GM18861 (cell line): ENCODE data around the gene ZNF213.

Experiments used
- ATAC-seq: cut with Tn5 transposase; IDR thresholded peaks from one replicate; pipeline ENCODE4 v1.9.1; 2021; ENCODE audit not compliant: unreplicated experiment

Gene ZNF213

DNA sequence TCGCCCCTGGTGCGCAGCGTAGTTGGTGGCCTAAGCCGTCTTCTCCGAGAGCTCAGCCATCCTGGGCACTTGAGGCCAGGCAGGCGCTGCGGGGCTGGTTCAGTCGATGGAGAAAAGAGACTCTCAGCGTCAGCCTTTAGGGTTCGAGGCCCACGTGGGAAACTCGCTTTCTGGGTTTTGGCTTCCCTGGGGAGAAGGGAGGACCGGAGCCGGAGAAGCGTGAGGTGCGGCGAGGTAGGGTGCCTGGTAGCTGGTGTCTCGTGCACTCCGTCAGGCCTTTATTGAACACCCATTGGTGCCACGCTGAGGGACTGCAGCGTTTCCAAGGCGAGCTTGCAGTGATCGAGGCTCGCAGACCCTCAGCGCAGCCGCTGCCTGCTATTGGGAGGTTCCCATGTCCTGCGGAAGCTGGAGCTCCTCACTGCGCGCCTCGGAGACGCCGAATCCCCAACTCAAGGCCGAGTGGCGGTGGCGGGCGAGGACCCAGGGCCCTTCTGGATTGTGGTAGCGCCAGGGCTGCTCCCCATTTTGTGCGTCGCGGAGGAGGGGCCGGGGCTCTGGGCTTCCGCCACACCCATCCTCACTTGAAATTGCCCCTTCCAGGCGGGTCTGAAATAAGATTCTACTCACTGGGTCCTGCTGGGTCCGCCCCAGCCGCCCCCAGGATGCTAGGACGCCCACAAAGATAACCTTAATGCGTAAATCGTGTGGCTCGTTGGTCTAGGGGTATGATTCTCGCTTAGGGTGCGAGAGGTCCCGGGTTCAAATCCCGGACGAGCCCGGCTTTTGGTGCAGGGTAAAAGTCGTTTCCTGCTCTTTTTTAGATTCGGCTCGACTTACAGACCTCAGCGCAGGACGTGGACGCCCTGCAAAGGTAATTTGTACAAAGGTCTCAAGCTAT lies 54.3 kb downstream of the ZNF213 start:
- no peak for ATAC-seq

DNA sequence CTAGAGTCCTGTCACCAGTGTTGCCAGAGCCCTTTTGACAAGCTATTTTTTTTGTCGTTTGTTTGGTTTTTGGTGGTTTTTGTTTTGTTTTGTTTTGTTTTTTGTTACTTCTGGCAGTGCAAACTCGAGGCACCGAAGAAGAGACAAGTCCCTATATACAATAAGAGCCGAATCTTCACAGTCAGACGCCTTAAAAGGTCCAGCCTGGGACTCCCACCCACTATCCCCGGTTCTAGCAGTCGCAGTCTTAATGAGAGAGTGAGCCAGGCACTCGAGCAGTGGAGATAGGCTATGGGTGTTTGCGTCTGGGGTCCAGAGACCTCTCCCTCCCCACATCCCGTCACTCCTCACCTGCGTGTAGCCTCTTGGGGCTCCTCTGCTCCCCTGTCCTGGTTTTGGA lies 55.0 kb downstream of the ZNF213 start:
- ATAC-seq = no peak

DNA sequence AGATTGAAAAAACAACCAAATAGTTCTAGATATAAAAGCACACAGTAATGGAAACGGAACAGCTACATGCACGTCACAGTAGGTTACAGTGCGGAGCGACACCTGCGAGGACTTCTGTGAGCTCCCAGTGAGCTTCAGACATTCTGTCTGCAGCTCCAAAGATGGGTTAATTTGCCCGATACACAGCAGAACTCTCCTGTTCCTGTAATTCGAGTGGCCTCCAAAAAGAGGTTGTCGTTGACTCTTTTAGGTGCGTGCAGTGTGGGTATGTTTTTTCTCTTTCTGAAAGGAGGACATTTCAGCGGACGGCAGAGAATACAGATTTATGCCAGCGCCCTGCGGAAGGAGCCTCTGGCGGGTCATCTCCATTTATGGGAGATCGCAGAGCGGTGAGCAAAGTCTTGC lies 56.1 kb downstream of the ZNF213 start:
- no peak for ATAC-seq
